Lung (tissue), 12 donors: ENCODE measurements around the gene MED29. TPM values are rescaled to one million over a fixed set of nuclear protein-coding genes. Genes with fewer than 3 reads are reported as not detected.

Experiments used
- ATAC-seq: fragments of 200-7000 bp; cut with Tn5 transposase; one replicate; pipeline ENCODE4 v1.9.1; 2020; ENCODE audit warnings: moderate number of reproducible peaks; ENCODE audit not compliant: insufficient read depth, low FRiP score
- DNase-seq, 3 donors: peaks; one replicate each; pipeline ENCODE4 v3.0.0-alpha.2; 2013 to 2017
- H3K27ac ChIP-seq, 2 donors: one replicate each; pipeline ENCODE4 v1.5.1; 2013; ENCODE audit warnings: mild to moderate bottlenecking in 2 of 2, moderate library complexity in 2 of 2, control low read depth in 1 of 2, inconsistent platforms in 1 of 2, low read depth in 1 of 2, low read length in 1 of 2
- H3K27me3 ChIP-seq, 3 donors: one replicate each; pipeline ENCODE4 v1.5.1; 2013; ENCODE audit warnings: low read length in 2 of 3; ENCODE audit not compliant: control insufficient read depth in 3 of 3, insufficient read depth in 3 of 3
- H3K36me3 ChIP-seq, 4 donors: one replicate each; pipeline ENCODE4 v1.5.1; 2013; ENCODE audit warnings: low read length in 4 of 4, mild to moderate bottlenecking in 1 of 4, moderate library complexity in 1 of 4; ENCODE audit not compliant: control insufficient read depth in 4 of 4, insufficient read depth in 4 of 4
- H3K4me1 ChIP-seq, 5 donors: one replicate each; pipeline ENCODE4 v1.5.1; 2013; ENCODE audit warnings: low read length in 5 of 5, mild to moderate bottlenecking in 2 of 5, moderate library complexity in 1 of 5; ENCODE audit not compliant: control insufficient read depth in 5 of 5, insufficient read depth in 5 of 5
- H3K4me3 ChIP-seq: one replicate; pipeline ENCODE4 v1.5.1; 2013; ENCODE audit warnings: mild to moderate bottlenecking, control low read depth, moderate library complexity
- H3K9ac ChIP-seq, 2 donors: one replicate each; pipeline ENCODE4 v1.5.1; 2013; ENCODE audit warnings: low read length in 2 of 2, control low read depth in 1 of 2; ENCODE audit not compliant: insufficient read depth in 1 of 2
- H3K9me3 ChIP-seq, 4 donors: one replicate each; pipeline ENCODE4 v1.5.1; 2013; ENCODE audit warnings: low read length in 3 of 4, mild to moderate bottlenecking in 1 of 4, moderate library complexity in 1 of 4; ENCODE audit not compliant: control insufficient read depth in 4 of 4, insufficient read depth in 3 of 4
- WGBS, 2 donors: extraction: QIAGEN DNeasy Blood & Tissue Kit; methylation state at CpG; one replicate each; pipeline ENCODE4 v1.1.7; 2013; 5-methylcytosine and 5-hydroxymethylcytosine counted together
- polyA plus RNA-seq, 2 donors: library from polyadenylated mRNA; stranded (reverse); fragments of 200-250 nt; gene quantifications; one replicate each; pipeline ENCODE4 v1.2.1, GENCODE V29; 2013
- total RNA-seq, 2 donors: library from RNA; depleted of rRNA in 1 of 2; stranded (reverse); fragments of >200 nt in 1 of 2; gene quantifications; one replicate each; pipeline ENCODE4 v1.2.1, GENCODE V29; 2014 to 2021
- TF ChIP-seq, protein P1 (sequence below): IDR thresholded peaks from 2 replicates; pipeline ENCODE4 v1.5.1; 2012; ENCODE audit warnings: mild to moderate bottlenecking; ENCODE audit errors: control extremely low read depth, extremely low read depth
- donor health status: control.
- donor health status: control.
- donor health status: Bipolar disorder and iron deficiency.
- donor health status: healthy.
- donor health status: DM: yes; HTN: yes; CAD: no.

Gene MED29
- total and polyA plus RNA-seq, 4 donors = 16.5 to 36.8 (median 32.8) TPM

DNA sequence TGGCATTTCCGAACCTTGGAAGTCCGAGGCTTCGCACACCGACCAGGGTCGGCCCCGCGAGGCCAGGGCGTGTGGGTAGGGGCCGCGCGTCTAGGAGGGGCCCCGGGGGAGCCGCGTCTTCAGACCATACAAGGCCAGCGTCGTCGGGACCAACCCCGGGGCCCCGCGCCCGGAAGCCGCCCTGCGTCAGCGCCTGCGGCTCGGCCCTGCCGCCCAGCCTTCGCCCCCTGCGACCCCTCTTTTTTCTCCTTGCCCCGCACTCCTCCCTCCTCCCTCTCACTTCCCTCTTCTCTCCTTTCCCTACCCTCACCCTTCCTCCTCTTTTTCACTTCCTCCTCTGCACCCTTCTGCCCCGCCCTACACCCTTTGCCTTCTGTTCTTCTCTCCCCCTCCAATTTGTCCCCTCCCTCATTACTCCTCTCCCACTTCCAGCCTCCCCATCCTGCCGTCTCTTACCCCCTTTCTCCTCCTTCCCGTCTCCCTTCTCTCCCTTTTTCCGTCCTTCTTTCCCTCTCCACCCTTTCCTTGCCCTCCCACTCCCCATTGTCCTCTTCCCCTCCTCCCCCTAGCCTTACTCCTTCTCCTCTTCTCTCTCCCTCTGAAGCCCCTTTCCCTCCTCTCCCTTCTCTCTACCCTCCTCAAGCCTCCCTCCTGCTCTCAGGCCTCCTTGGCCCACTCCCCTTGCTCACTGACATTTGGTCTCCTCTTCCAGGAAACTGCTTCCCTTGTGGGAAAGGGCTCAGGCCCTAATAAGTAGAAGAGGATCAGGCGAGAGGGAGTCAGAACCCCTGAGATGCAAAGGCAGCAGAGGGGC is 19.0 kb downstream of the MED29 start:
- DNase-seq = peak in 2 of 3 donors; percentile 79 to 80
- TF ChIP-seq, protein P1, sequence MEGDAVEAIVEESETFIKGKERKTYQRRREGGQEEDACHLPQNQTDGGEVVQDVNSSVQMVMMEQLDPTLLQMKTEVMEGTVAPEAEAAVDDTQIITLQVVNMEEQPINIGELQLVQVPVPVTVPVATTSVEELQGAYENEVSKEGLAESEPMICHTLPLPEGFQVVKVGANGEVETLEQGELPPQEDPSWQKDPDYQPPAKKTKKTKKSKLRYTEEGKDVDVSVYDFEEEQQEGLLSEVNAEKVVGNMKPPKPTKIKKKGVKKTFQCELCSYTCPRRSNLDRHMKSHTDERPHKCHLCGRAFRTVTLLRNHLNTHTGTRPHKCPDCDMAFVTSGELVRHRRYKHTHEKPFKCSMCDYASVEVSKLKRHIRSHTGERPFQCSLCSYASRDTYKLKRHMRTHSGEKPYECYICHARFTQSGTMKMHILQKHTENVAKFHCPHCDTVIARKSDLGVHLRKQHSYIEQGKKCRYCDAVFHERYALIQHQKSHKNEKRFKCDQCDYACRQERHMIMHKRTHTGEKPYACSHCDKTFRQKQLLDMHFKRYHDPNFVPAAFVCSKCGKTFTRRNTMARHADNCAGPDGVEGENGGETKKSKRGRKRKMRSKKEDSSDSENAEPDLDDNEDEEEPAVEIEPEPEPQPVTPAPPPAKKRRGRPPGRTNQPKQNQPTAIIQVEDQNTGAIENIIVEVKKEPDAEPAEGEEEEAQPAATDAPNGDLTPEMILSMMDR = no peak
- peaks cover 0 to 15% (median 8%) of the 10 kb centered on the region in 4 donors for H3K36me3 ChIP-seq
- peak overlapping the region; percentile 9 for H3K4me3 ChIP-seq
- peak; percentile 1 for ATAC-seq
- H3K9me3 ChIP-seq = no peaks in the 10 kb centered on the region
- WGBS, 2 donors = 2 to 5% methylated on average over 17 to 35 of the region's 35 CpGs
- peak overlapping the region; percentile 97 to 100 for H3K27ac ChIP-seq
- H3K27me3 ChIP-seq = no peaks in the 10 kb centered on the region
- peaks cover 0 to 49% (median 17%) of the 10 kb centered on the region in 5 donors for H3K4me1 ChIP-seq
- H3K9ac ChIP-seq = peak overlapping the region; percentile 69 to 92

- TF ChIP-seq, protein P1 = no peak
- DNase-seq (no peak), ATAC-seq (no peak)
- H3K4me1 ChIP-seq = peaks cover 0 to 54% (median 18%) of the 10 kb centered on the region in 5 donors
- peak overlapping the region; percentile 97 to 100 for H3K27ac ChIP-seq
- no peaks in the 10 kb centered on the region for H3K27me3 ChIP-seq
- H3K36me3 ChIP-seq = peaks cover 1 to 21% (median 8%) of the 10 kb centered on the region in 4 donors
- H3K9ac ChIP-seq = peak overlapping the region; percentile 69 to 83
- 42 to 64% methylated on average over 1 of the region's 1 CpG for WGBS, 2 donors
- H3K9me3 ChIP-seq = no peaks in the 10 kb centered on the region
- no peak overlapping the region for H3K4me3 ChIP-seq
These were observed 19.6 kb downstream of the MED29 start for GRCh38 chr19:39410831-39411080.

DNA sequence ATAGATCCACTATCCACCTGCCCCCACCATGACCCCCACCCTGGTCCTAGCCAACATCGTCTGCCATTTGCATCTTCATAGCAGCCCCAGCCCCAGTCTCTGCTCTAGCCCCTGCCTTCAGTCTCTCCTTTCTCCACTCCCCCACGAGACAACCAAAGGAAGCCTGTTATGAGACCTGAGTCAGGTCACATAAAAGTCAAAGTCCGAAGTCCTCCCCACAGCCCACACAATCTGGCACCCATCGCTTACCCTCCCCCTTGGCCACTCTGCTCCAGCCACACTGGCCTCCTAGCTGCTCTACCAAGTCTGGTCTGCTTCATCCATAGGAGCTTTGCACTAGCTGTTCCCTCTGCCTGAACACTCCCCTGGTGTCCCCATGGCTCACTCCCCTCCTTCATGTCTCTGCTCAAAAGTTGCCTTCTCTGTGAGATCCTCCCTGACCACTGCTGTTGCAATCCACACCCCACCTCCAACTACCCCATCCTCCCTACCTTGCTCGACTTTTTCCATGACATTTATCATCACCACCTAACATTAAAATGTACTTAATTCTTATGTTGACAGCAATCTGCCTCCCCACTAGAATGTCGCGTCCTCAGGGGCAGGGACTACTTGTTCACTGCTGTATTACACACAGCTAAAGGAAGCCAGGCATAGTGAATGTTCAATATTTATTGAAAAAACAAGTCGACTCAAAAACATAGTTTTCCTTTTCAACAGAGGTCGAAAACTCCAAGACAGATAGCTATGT is 20.1 kb downstream of the MED29 start:
- WGBS, 2 donors = 17 to 28% methylated on average over 9 of the region's 9 CpGs
- Histone ChIP-seq H3K27ac (peak overlapping the region; percentile 97 to 100), H3K9ac (peak overlapping the region in 1 of 2 donors; percentile 83)

More for the DNA sequence above, 20.1 kb downstream of the MED29 start:
- no peaks in the 10 kb centered on the region for H3K27me3 ChIP-seq
- no peaks in the 10 kb centered on the region for H3K9me3 ChIP-seq
- H3K4me3 ChIP-seq = no peak overlapping the region
- ATAC-seq (no peak), DNase-seq (no peak)
- TF ChIP-seq, protein P1 = no peak
- H3K4me1 ChIP-seq = peaks cover 0 to 59% (median 16%) of the 10 kb centered on the region in 5 donors
- peaks cover 3 to 24% (median 9%) of the 10 kb centered on the region in 4 donors for H3K36me3 ChIP-seq
